ENCODE data around the gene MTA1.

MTA1 gene

DNA sequence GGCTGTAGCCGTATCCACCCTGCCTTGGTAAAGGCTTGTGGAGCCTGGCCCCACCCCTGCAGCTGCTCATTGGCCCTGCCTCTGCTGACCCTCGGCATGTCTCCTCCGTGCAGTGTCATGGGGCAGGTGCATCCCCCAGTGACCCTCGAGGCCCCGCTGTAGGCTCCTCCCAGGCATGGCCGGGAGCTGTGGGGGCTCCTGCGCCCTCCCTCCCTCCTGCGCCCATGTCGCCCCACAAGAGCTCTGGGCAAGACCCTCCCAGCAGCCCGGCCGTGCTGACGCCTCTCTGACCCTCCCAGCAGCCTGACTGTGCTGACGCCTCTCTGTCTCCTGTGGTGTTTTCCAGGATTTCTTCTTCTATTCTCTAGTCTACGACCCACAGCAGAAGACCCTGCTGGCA, 34.2 kb downstream of the MTA1 start:
- TF ChIP-seq, protein P1, sequence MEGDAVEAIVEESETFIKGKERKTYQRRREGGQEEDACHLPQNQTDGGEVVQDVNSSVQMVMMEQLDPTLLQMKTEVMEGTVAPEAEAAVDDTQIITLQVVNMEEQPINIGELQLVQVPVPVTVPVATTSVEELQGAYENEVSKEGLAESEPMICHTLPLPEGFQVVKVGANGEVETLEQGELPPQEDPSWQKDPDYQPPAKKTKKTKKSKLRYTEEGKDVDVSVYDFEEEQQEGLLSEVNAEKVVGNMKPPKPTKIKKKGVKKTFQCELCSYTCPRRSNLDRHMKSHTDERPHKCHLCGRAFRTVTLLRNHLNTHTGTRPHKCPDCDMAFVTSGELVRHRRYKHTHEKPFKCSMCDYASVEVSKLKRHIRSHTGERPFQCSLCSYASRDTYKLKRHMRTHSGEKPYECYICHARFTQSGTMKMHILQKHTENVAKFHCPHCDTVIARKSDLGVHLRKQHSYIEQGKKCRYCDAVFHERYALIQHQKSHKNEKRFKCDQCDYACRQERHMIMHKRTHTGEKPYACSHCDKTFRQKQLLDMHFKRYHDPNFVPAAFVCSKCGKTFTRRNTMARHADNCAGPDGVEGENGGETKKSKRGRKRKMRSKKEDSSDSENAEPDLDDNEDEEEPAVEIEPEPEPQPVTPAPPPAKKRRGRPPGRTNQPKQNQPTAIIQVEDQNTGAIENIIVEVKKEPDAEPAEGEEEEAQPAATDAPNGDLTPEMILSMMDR (IDR thresholded peaks at IDR 0.05; ENCODE audit: low read depth, low read length) = no peak
- H3K4me3 ChIP-seq (ENCODE audit: low read depth, low read length) = no peak overlapping the region

GRCh38 chr14:105455086-105455640, 35.5 kb downstream of the MTA1 start:
- TF ChIP-seq, protein P1 (IDR thresholded peaks at IDR 0.05; ENCODE audit: low read depth, low read length) = no peak
- no peak overlapping the region for H3K4me3 ChIP-seq (ENCODE audit: low read depth, low read length)

DNA sequence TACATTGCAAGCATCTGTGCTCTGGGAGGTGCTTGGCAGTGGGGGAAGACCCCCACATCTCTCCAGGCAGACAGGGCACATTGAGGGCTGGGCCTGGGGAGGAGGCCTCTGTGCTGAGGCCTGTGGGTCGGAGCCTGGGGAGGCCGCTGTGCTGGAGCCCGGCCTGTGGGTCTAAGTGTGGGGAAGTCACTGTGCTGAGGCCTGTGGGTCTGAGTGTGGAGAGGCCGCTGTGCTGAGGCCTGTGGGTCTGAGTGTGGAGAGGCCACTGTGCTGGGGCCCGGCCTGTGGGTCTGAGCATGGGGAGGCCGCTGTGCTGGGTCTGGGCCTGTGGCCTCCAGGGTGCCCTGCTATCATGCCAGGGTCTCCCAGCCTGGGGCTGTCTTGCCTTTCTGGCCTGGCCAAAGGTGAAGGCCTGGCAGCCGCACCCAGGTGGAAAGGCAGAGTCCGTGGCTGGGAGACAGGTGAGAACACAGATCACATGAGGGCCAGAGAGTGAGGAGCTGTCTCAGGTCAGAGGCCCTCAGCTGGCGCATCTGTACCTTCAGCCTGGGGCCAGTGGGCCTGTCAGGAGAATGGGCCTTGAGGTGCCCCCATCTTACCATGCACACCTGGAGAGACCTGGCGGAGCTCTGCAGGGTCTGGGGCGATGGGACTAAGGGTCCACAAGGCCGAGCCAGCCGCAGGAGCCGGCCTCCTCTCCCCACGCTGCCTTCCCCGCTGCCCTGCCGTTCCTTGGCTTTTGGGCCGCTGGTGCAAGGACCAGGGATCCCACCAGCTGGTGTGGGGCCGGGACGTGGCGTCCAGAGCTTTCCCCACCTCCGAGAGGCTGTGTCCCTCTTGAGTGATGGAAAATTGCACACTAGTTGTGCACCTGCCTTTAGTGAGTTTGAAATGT, 36.4 kb downstream of the MTA1 start:
- TF ChIP-seq, protein P1 (IDR thresholded peaks at IDR 0.05; ENCODE audit: low read depth, low read length) = no peak
- H3K4me3 ChIP-seq (ENCODE audit: low read depth, low read length) = no peak overlapping the region

GRCh38 chr14:105456736-105457617, 37.4 kb downstream of the MTA1 start:
- no peak overlapping the region for H3K4me3 ChIP-seq (ENCODE audit: low read depth, low read length)
- TF ChIP-seq, protein P1 (IDR thresholded peaks at IDR 0.05; ENCODE audit: low read depth, low read length) = no peak

DNA sequence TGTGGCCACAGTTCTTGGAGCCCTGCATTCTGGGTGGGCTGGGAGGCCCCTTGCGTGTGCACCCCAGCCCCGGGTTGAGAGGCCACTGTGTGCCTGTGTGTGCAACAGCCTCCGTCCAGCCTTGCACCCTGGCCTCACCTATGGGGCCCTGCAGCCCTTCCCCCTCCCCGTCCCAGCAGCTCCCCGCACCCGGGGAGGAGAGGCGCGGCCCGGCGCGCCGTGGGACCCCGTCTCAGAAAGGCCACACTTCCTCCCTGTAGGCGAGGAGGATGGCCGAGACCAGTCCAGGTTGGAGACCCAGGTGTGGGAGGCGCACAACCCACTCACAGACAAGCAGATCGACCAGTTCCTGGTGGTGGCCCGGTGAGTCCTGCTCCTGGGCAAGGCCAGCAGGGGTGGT, 38.4 kb downstream of the MTA1 start:
- TF ChIP-seq, protein P1 (IDR thresholded peaks at IDR 0.05; ENCODE audit: low read depth, low read length) = no peak
- H3K4me3 ChIP-seq (ENCODE audit: low read depth, low read length) = no peak overlapping the region

DNA sequence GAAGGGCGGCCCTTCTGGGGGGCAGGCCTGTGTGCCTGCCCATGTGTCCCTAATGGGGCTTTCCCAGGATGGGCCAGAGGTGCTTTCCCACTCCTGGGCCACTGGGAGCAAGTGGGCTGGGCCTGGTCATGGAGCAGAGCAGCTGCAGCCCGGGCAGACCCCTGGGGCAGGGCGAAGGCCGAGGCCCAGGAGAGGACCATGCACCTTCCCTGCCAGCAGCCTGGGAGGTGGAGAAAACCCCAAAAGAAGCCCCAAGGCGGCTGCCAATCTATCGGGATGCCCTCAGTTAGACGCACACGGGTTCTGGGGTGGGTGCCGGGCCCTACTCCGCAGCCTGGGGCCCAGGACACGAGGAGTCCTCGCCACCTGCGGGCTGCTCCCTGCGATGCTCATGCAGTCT, 38.9 kb downstream of the MTA1 start:
- no peak overlapping the region for H3K4me3 ChIP-seq (ENCODE audit: low read depth, low read length)
- TF ChIP-seq, protein P1 (IDR thresholded peaks at IDR 0.05; ENCODE audit: low read depth, low read length) = no peak

Data from WI38 (cell line).